Colonic mucosa (tissue), 4 donors: ENCODE data around the gene TRPM3. TPM values are rescaled to one million over a fixed set of nuclear protein-coding genes. Genes with fewer than 3 reads are reported as not detected.

Source experiments
- DNase-seq: peaks from one replicate; pipeline ENCODE4 v3.0.0-alpha.2; 2020
- H3K27ac ChIP-seq: fragments of 200-600 bp; one replicate; pipeline ENCODE4 v1.8.0; 2021
- H3K27me3 ChIP-seq: fragments of 200-600 bp; one replicate; pipeline ENCODE4 v1.8.0; 2021
- H3K36me3 ChIP-seq: fragments of 200-600 bp; one replicate; pipeline ENCODE4 v1.8.0; 2021
- H3K4me1 ChIP-seq: fragments of 200-600 bp; one replicate; pipeline ENCODE4 v1.8.0; 2021; ENCODE audit warnings: mild to moderate bottlenecking
- H3K4me3 ChIP-seq: fragments of 200-600 bp; one replicate; pipeline ENCODE4 v1.8.0; 2021
- H3K9ac ChIP-seq, 2 donors: one replicate each; pipeline ENCODE4 v1.7.0; 2013; ENCODE audit warnings: control low read depth in 2 of 2, low read depth in 2 of 2, low read length in 2 of 2
- H3K9me3 ChIP-seq: fragments of 200-600 bp; one replicate; pipeline ENCODE4 v1.8.0; 2021
- intact Hi-C: fragments of 100-400 bp; cut with DNase I; formaldehyde crosslinking; loops from one replicate; pipeline ENCODE4 v1.14.1; 2022
- total RNA-seq, 2 donors: library from RNA; stranded (reverse); fragmentation: NEBNext Ultra II Directional in 1 of 2; extraction: Animal tissue kit (Norgen Biotek cat#: 25700) in 1 of 2; gene quantifications; one replicate each; pipeline ENCODE4 v1.2.1, GENCODE V29; 2021
- TF ChIP-seq, protein P1 (sequence below): fragments of 200-600 bp; IDR thresholded peaks from one replicate; pipeline ENCODE4 v1.8.0; 2022; ENCODE audit warnings: antibody characterized with exemption, mild to moderate bottlenecking
- donor health status: healthy.
- donor health status: DM: no; HTN: no; CAD: no.
- donor health status: DM: no; HTN: no; CAD: no.

The TRPM3 gene
- total RNA-seq, 2 donors from 2014 or later = 0.32 to 0.35 TPM

DNA sequence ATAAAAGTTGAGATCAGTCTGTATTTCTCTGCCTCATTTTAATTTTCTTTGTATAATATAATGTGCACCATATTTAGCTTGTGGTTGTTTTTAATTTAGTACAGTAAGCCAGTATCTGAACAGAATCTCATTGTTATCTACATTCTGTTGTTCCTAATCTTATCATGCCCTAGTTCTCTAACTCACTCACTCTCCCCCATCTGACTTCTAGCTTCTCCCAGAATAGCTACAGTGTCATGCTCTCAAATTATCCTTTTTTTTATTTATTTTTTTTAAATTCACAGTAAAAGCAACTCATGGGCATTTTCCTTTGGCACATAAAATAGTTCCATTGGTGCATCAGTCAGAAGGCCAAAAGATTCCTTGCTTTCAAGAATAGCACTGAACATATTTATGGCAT, 156.6 kb downstream of the TRPM3 start:
- Histone ChIP-seq H3K4me3 (no peak overlapping the region), H3K9ac (no peak overlapping the region), H3K27me3 (no peaks in the 10 kb centered on the region), H3K9me3 (no peaks in the 10 kb centered on the region), H3K27ac (no peak overlapping the region), H3K4me1 (no peaks in the 10 kb centered on the region), H3K36me3 (no peaks in the 10 kb centered on the region)
- intact Hi-C loops = no loop called here
- TF ChIP-seq, protein P1, sequence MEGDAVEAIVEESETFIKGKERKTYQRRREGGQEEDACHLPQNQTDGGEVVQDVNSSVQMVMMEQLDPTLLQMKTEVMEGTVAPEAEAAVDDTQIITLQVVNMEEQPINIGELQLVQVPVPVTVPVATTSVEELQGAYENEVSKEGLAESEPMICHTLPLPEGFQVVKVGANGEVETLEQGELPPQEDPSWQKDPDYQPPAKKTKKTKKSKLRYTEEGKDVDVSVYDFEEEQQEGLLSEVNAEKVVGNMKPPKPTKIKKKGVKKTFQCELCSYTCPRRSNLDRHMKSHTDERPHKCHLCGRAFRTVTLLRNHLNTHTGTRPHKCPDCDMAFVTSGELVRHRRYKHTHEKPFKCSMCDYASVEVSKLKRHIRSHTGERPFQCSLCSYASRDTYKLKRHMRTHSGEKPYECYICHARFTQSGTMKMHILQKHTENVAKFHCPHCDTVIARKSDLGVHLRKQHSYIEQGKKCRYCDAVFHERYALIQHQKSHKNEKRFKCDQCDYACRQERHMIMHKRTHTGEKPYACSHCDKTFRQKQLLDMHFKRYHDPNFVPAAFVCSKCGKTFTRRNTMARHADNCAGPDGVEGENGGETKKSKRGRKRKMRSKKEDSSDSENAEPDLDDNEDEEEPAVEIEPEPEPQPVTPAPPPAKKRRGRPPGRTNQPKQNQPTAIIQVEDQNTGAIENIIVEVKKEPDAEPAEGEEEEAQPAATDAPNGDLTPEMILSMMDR = no peak
- no peak for DNase-seq

DNA sequence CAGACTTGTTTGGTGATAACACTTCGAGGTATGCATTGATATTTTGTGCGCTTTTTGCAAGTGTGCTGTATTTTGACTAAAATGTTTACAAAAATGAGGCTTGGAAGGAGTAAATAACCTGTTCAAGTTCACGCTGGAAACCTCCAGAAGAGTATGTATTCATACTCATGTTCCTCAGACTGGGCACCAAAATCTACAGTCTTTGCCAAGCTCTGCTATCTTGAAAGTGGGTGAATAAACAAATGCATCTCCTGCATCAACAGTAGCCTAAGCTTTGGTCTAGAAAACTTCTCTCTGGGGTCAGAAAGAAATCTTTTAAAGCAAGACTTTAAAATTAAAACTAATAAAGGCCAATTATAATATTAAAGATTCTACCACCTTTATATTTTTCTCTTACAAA, 157.9 kb downstream of the TRPM3 start:
- H3K27me3 ChIP-seq = no peaks in the 10 kb centered on the region
- no peaks in the 10 kb centered on the region for H3K9me3 ChIP-seq
- intact Hi-C loops = no loop called here
- DNase-seq = no peak
- H3K36me3 ChIP-seq = no peaks in the 10 kb centered on the region
- no peak overlapping the region for H3K27ac ChIP-seq
- no peak overlapping the region for H3K9ac ChIP-seq
- H3K4me3 ChIP-seq = no peak overlapping the region
- TF ChIP-seq, protein P1 = no peak
- H3K4me1 ChIP-seq = no peaks in the 10 kb centered on the region

DNA sequence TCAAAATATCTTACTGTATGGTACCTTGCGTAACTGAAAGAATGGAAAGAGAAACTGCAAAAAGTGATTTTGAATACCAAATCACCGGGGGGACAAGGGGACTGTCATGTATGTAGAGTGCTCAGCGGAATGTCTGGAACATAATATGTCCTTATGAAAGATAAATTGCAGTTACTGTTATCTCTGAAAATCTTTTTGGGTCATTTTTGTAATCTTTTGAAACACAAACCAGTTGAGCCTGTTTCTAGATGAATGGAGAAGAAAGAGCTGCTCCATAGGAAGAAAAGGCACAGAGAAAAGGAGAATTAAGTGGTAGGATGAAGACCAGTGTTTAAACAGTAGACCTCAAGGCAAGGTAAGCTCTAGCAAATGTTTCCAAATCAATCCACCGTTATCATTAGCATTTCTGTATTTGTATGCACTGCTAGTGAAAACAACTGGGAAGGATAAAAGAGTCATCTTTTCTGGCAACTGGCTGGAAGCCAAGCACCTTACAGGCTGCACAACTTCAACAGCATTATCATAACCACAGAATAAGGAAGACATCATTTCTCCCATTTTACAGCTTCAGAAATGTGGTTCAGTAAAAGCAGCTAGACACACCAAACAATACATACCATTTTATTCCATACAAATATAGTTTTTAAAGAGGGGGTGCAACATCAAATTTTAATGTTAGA, 158.5 kb downstream of the TRPM3 start:
- no peak overlapping the region for H3K4me3 ChIP-seq
- H3K9me3 ChIP-seq = no peaks in the 10 kb centered on the region
- H3K36me3 ChIP-seq = no peaks in the 10 kb centered on the region
- TF ChIP-seq, protein P1 = no peak
- no peaks in the 10 kb centered on the region for H3K27me3 ChIP-seq
- intact Hi-C loops = no loop called here
- no peak for DNase-seq
- H3K27ac ChIP-seq = no peak overlapping the region
- H3K4me1 ChIP-seq = no peaks in the 10 kb centered on the region
- H3K9ac ChIP-seq = no peak overlapping the region

DNA sequence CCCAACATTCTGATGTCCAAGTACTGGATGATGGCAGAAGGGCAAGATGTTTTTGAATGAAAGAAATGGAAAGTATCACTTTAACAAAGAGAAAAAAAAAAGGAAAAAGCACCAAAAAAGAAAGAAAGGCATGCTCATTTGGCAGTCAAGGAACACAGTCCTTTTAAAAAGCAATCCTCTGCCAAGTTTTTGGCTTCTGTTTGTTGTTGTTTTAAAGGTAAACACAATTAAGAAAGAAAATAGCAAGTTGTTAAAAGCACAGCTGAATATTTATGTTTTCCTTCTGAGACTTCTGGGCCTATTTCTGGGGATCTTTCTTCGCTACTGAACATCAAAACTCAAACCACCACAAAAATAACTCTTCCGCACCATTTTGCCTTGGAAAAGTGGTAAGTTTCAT, 162.1 kb downstream of the TRPM3 start:
- Histone ChIP-seq H3K9ac (no peak overlapping the region), H3K27me3 (no peaks in the 10 kb centered on the region), H3K4me3 (no peak overlapping the region), H3K4me1 (no peaks in the 10 kb centered on the region), H3K36me3 (no peaks in the 10 kb centered on the region), H3K9me3 (no peaks in the 10 kb centered on the region), H3K27ac (no peak overlapping the region)
- no peak for DNase-seq
- TF ChIP-seq, protein P1 = no peak
- intact Hi-C loops = no loop called here

DNA sequence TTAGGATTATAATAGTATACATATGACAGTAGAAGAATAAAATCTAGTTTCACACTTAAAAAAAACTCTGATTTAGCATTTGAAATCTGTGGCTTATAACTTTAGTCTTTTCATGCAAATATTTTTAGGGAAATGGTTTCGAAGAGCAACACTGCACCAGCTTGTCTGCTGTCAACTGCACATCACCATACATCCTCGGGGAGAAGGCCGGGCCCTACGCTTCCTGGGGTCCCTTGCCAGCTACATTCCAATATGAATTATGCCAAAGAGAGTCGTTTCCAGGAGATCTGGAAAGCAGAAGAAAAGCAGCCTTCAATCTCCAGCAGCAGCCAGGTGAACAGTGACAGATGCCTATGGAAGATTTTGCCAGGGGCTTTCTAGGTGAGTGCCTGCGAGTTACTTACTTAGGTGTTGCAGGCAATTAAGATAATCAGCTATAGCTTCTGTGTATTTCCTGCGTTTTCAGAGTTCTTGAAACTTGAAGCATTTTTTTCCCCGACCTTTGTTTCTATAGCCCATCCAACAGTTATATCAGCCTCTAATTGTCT, 166.8 kb downstream of the TRPM3 start:
- Histone ChIP-seq H3K27ac (no peak overlapping the region), H3K4me3 (no peak overlapping the region), H3K9ac (no peak overlapping the region), H3K27me3 (no peaks in the 10 kb centered on the region), H3K9me3 (no peaks in the 10 kb centered on the region), H3K4me1 (no peaks in the 10 kb centered on the region), H3K36me3 (no peaks in the 10 kb centered on the region)
- TF ChIP-seq, protein P1 = no peak
- DNase-seq = no peak
- intact Hi-C loops = no loop called here
